ENCODE results near the gene NR4A1.

GRCh38 chr12:52032446-52032803 lies 18.8 kb upstream of the NR4A1 start:
- TF ChIP-seq TAF1 (IDR thresholded peaks at IDR 0.05; ENCODE audit: borderline replicate concordance, low read depth, low read length) (no peak), YY1 (IDR thresholded peaks at IDR 0.05; ENCODE audit: low read depth) (no peak), CTCF (IDR thresholded peaks at IDR 0.05) (no peak)

Data from SK-N-SH (cell line).